ENCODE data around the gene GPHN.
"Not testable (repeated sequence)": the region's sequence is repeated elsewhere in the genome, so short reads cannot be mapped to it uniquely, and the experiment has no call there.

DNA sequence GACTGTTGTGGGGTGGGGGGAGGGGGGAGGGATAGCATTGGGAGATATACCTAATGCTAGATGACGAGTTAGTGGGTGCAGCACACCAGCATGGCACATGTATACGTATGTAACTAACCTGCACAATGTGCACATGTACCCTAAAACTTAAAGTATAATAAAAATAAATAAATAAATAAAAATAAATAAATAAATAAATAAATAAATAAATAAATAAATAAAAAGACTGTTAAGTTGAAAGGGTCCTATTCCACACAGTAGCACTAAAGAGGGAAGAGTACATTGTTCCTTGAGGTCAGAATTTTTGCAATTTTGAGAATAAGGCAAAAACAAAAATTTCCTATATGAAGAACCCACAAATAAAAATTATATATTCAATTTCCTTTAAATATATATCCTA lies 329.5 kb downstream of the GPHN start:
- TF ChIP-seq, protein P1, sequence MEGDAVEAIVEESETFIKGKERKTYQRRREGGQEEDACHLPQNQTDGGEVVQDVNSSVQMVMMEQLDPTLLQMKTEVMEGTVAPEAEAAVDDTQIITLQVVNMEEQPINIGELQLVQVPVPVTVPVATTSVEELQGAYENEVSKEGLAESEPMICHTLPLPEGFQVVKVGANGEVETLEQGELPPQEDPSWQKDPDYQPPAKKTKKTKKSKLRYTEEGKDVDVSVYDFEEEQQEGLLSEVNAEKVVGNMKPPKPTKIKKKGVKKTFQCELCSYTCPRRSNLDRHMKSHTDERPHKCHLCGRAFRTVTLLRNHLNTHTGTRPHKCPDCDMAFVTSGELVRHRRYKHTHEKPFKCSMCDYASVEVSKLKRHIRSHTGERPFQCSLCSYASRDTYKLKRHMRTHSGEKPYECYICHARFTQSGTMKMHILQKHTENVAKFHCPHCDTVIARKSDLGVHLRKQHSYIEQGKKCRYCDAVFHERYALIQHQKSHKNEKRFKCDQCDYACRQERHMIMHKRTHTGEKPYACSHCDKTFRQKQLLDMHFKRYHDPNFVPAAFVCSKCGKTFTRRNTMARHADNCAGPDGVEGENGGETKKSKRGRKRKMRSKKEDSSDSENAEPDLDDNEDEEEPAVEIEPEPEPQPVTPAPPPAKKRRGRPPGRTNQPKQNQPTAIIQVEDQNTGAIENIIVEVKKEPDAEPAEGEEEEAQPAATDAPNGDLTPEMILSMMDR (IDR thresholded peaks at IDR 0.05), result not testable (repeated sequence)
- not testable (repeated sequence) for TF ChIP-seq POLR2A (IDR thresholded peaks at IDR 0.05)

All from prostate gland (tissue), 2 donors.